Measurements from ENCODE around the gene PRDX3. TPM values are rescaled to one million over a fixed set of nuclear protein-coding genes. Genes with fewer than 3 reads are reported as not detected.
A peak's percentile ranks its signal among the peaks of the same experiment; 100 is the strongest.

PRDX3 gene
- total RNA-seq, 4 donors from 2014 or later, result 58.8 to 78.3 (median 62.1) TPM

DNA sequence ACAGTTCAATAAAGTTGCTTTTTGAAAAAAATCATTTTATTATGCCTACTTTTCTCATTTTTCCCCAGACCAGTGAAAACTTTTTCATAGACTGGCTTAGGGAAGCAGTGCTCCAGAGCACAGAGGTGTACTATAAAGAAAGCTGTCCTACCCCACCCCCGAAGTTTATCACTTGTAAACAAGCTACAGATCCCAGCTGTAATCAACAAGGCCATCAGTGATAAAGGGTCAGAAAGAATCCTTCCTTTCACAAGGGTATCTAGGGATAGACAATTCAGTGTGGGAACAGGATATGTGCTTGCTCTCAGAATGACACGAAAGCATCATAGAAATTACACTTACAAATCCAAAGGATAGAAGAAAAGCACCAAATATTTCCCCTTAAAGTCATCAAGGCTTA lies 4.5 kb downstream of the PRDX3 start:
- TF ChIP-seq POLR2AphosphoS5 (IDR thresholded peaks at IDR 0.05), result no peak
- Histone ChIP-seq H3K27me3 (no peaks in the 10 kb centered on the region), H3K27ac (no peak overlapping the region), H3K4me3 (no peak overlapping the region), H3K9me3 (no peaks in the 10 kb centered on the region), H3K36me3 (peaks cover 61% of the 10 kb centered on the region), H3K4me1 (peaks cover 15% of the 10 kb centered on the region)
- no peak for DNase-seq (ENCODE audit: low spot score in 2 of 2)
- WGBS, result 86% methylated on average over 2 of the region's 2 CpGs

- Histone ChIP-seq H3K27me3 (no peaks in the 10 kb centered on the region), H3K27ac (no peak overlapping the region), H3K4me3 (no peak overlapping the region), H3K36me3 (peaks cover 42% of the 10 kb centered on the region), H3K9me3 (no peaks in the 10 kb centered on the region), H3K4me1 (peaks cover 19% of the 10 kb centered on the region)
- 82% methylated on average over 8 of the region's 8 CpGs for WGBS
- TF ChIP-seq CTCF (IDR thresholded peaks at IDR 0.05), result no peak
- no peak for TF ChIP-seq POLR2AphosphoS5 (IDR thresholded peaks at IDR 0.05)
- no peak for TF ChIP-seq POLR2A (IDR thresholded peaks at IDR 0.05)
- TF ChIP-seq EP300 (IDR thresholded peaks at IDR 0.05), result no peak
- DNase-seq (ENCODE audit: low spot score in 2 of 2), result no peak
Measured at GRCh38 chr10:119167041-119167440, 11.6 kb downstream of the PRDX3 start.

GRCh38 chr10:119166564-119166963 lies 12.0 kb downstream of the PRDX3 start:
- Histone ChIP-seq H3K36me3 (peaks cover 37% of the 10 kb centered on the region), H3K27me3 (no peaks in the 10 kb centered on the region), H3K27ac (no peak overlapping the region), H3K9me3 (no peaks in the 10 kb centered on the region), H3K4me1 (peaks cover 19% of the 10 kb centered on the region), H3K4me3 (peak overlapping the region; percentile 80)
- TF ChIP-seq POLR2A (IDR thresholded peaks at IDR 0.05), result no peak
- no peak for TF ChIP-seq POLR2AphosphoS5 (IDR thresholded peaks at IDR 0.05)
- no peak for TF ChIP-seq CTCF (IDR thresholded peaks at IDR 0.05)
- no peak for TF ChIP-seq EP300 (IDR thresholded peaks at IDR 0.05)
- no peak for DNase-seq (ENCODE audit: low spot score in 2 of 2)
- 74% methylated on average over 8 of the region's 8 CpGs for WGBS

- TF ChIP-seq POLR2AphosphoS5 (IDR thresholded peaks at IDR 0.05), result no peak
- TF ChIP-seq CTCF (IDR thresholded peaks at IDR 0.05), result no peak
- no peak for TF ChIP-seq EP300 (IDR thresholded peaks at IDR 0.05)
- no peak for TF ChIP-seq POLR2A (IDR thresholded peaks at IDR 0.05)
- Histone ChIP-seq H3K9me3 (no peaks in the 10 kb centered on the region), H3K27ac (peak overlapping the region; percentile 84), H3K4me1 (peaks cover 19% of the 10 kb centered on the region), H3K36me3 (peaks cover 32% of the 10 kb centered on the region), H3K27me3 (no peaks in the 10 kb centered on the region), H3K4me3 (peak overlapping the region; percentile 80)
- no peak for DNase-seq (ENCODE audit: low spot score in 2 of 2)
- WGBS, result 69% methylated on average over 7 of the region's 7 CpGs
Measured at GRCh38 chr10:119166118-119166500, 12.5 kb downstream of the PRDX3 start.

GRCh38 chr10:119165171-119166117 lies 13.2 kb downstream of the PRDX3 start, which contains the start of gene SFXN4:
Gene SFXN4, minus strand, starts transcription at chr10:119165714. Its CDS starts 67 bp downstream, at chr10:119165647.
- Histone ChIP-seq H3K4me1 (peaks cover 19% of the 10 kb centered on the region), H3K9me3 (no peaks in the 10 kb centered on the region), H3K27ac (peak within 1 kb of the TSS; percentile 84), H3K27me3 (no peaks in the 10 kb centered on the region), H3K36me3 (peaks cover 30% of the 10 kb centered on the region), H3K4me3 (peak within 1 kb of the TSS; percentile 80)
- WGBS, result under 1% methylated on average over 26 of the region's 90 CpGs
- peak; percentile 84 to 87 for DNase-seq (ENCODE audit: low spot score in 2 of 2)
- TF ChIP-seq POLR2A (IDR thresholded peaks at IDR 0.05), result peak in 1 of 2 donors; percentile 59
- peak in 1 of 3 donors; percentile 51 for TF ChIP-seq POLR2AphosphoS5 (IDR thresholded peaks at IDR 0.05)
- no peak for TF ChIP-seq EP300 (IDR thresholded peaks at IDR 0.05)
- no peak for TF ChIP-seq CTCF (IDR thresholded peaks at IDR 0.05)

All from suprapubic skin (tissue), 4 donors.